ENCODE data around the gene STXBP3. TPM values are rescaled to one million over a fixed set of nuclear protein-coding genes. Genes with fewer than 3 reads are reported as not detected.

The STXBP3 gene
- polyA plus RNA-seq, 1 experiment, result 44.0 TPM

DNA sequence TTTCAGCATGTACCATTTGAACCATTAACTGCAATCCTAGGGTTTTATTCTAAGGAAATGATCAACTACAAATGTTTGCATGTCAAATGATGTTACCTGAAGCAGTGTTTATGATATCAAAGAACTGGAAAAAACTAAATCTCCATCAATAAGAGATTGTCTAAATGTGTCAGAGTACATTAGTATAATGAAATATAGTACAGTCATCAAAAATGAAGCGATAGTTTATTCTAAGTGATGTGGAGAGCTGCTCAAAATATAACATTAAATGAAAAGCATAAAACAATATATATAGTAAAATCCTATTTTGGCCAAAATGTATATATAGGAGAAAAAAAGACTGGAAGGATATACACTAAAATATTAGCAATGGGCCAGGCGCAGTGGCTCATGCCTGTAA lies 86.5 kb downstream of the STXBP3 start:
- Histone ChIP-seq H3K27ac (ENCODE audit: low read depth, low read length) (no peak overlapping the region), H3K4me3 (ENCODE audit: low read depth, low read length) (no peak overlapping the region), H3K9me3 (ENCODE audit: control insufficient read depth, insufficient read depth, low read length) (no peaks in the 10 kb centered on the region), H3K27me3 (ENCODE audit: control insufficient read depth, insufficient read depth, low read length) (no peaks in the 10 kb centered on the region)
- CTCF ChIA-PET, result no interaction called here
- no peak for DNase-seq (ENCODE audit: low read depth, low spot score)
- POLR2A ChIA-PET, result no interaction called here
- TF ChIP-seq, protein P1, sequence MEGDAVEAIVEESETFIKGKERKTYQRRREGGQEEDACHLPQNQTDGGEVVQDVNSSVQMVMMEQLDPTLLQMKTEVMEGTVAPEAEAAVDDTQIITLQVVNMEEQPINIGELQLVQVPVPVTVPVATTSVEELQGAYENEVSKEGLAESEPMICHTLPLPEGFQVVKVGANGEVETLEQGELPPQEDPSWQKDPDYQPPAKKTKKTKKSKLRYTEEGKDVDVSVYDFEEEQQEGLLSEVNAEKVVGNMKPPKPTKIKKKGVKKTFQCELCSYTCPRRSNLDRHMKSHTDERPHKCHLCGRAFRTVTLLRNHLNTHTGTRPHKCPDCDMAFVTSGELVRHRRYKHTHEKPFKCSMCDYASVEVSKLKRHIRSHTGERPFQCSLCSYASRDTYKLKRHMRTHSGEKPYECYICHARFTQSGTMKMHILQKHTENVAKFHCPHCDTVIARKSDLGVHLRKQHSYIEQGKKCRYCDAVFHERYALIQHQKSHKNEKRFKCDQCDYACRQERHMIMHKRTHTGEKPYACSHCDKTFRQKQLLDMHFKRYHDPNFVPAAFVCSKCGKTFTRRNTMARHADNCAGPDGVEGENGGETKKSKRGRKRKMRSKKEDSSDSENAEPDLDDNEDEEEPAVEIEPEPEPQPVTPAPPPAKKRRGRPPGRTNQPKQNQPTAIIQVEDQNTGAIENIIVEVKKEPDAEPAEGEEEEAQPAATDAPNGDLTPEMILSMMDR (IDR thresholded peaks at IDR 0.05; ENCODE audit: low read depth, low read length), result no peak

DNA sequence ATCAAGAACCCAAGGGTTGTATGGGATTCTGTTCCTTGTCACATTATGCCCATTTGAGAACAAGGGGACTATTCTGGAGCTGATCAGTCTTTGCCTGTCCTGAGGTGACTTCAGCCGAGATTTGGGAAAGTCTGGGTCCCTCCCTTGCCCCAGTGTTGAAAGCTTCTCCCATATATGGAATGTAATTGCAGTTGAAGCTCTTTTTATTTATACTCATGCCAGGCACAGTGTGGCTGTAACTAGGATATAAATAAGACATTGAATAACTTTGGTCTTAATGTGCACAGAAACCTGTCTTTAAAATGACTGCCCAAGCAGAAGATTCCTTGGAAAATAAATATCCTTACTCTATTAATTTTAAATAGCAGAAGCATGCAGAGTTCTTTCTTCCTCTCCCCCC lies 95.2 kb downstream of the STXBP3 start:
- DNase-seq (ENCODE audit: low read depth, low spot score), result no peak
- POLR2A ChIA-PET, result no interaction called here
- Histone ChIP-seq H3K4me3 (ENCODE audit: low read depth, low read length) (no peak overlapping the region), H3K27me3 (ENCODE audit: control insufficient read depth, insufficient read depth, low read length) (peaks cover 2% of the 10 kb centered on the region), H3K27ac (ENCODE audit: low read depth, low read length) (no peak overlapping the region), H3K9me3 (ENCODE audit: control insufficient read depth, insufficient read depth, low read length) (no peaks in the 10 kb centered on the region; the same call in 1 of the 2 replicates)
- CTCF ChIA-PET, result interaction anchor here (0.5 to 3.6 kb wide), 4 partner anchors 10 to 57 kb away, joined by 3 to 27 read pairs (median 4); no protein-coding TSS in a partner anchor
- TF ChIP-seq, protein P1 (IDR thresholded peaks at IDR 0.05; ENCODE audit: low read depth, low read length), result no peak

DNA sequence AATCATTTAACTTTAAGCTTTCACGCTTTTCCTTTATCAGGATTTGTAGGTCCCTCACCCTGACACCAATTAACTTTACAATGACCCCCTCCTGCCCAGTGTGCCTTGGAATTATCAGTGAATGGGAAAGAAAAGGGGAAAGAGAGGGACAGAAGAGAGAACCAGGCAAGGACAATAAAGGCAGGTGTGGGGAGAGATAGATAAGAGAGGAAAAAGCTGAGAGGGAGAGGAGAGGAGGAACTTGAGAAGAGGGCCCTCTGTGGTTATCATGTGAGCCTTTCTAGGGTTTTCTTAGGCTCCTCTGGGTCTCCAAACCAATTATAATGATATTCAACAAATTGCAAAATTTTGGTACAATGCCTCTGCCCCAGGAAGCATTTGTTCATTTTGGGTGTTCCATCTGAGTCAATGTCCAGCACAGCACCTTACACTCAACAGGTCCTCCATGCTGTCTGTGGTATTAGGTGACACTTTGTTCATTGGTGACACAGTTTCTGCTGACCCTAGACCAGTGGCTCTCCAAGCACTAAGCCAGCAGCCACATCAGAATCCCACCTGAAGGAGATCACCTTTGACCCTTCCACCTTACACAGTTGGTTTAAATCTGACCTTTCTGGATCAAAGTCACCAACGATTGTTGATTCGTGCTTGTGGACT lies 96.2 kb downstream of the STXBP3 start:
- no peaks in the 10 kb centered on the region; the same call in 1 of the 2 replicates for H3K9me3 ChIP-seq (ENCODE audit: control insufficient read depth, insufficient read depth, low read length)
- ChIA-PET CTCF (interaction anchor here (1.0 to 3.6 kb wide), 3 partner anchors 9 to 15 kb away, joined by 3 to 27 read pairs (median 5); no protein-coding TSS in a partner anchor), POLR2A (no interaction called here)
- no peak for DNase-seq (ENCODE audit: low read depth, low spot score)
- H3K27me3 ChIP-seq (ENCODE audit: control insufficient read depth, insufficient read depth, low read length), result peaks cover 2% of the 10 kb centered on the region
- TF ChIP-seq, protein P1 (IDR thresholded peaks at IDR 0.05; ENCODE audit: low read depth, low read length), result no peak
- no peak overlapping the region for H3K4me3 ChIP-seq (ENCODE audit: low read depth, low read length)
- H3K27ac ChIP-seq (ENCODE audit: low read depth, low read length), result no peak overlapping the region

DNA sequence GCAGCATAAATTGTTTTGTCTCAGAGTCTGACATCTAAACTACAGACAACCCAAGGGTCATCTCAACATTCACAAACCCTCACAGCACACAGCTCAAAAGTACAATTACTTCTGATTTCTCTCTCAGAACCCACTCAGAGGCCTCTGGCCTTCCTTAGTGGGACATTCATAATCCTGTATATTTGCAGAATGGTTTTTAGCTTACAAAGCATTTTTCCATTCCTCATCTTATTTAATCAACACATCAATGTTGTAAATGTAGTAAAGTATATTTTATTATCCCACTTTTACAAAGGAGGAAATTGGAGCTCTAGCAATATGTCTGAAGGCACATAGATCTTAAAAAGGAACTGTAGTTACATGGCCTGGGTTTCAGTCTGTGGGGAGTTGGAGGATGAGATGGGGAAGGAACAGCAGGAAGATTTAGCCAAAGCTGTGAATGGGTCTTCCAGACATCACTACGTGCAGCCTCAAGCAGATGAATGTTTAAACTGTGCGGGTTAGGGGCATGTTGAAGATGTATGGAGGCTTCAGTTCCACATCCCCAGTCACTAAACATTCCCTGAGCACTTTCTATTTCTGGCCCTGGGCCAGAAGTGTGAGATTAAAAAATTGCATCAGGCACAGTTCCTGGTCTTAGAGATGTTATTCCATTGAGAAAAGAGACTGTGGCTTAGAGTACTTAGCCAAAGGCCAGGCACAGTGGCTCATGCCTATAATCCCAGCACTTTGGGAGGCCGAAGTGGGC lies 97.1 kb downstream of the STXBP3 start:
- ChIA-PET POLR2A (no interaction called here), CTCF (interaction anchor here (1.0 to 2.0 kb wide), 2 partner anchors 8 to 15 kb away, joined by 3 to 5 read pairs; no protein-coding TSS in a partner anchor)
- Histone ChIP-seq H3K4me3 (ENCODE audit: low read depth, low read length) (no peak overlapping the region), H3K27me3 (ENCODE audit: control insufficient read depth, insufficient read depth, low read length) (peaks cover 2% of the 10 kb centered on the region), H3K27ac (ENCODE audit: low read depth, low read length) (no peak overlapping the region), H3K9me3 (ENCODE audit: control insufficient read depth, insufficient read depth, low read length) (no peaks in the 10 kb centered on the region; the same call in 1 of the 2 replicates)
- no peak for DNase-seq (ENCODE audit: low read depth, low spot score)
- TF ChIP-seq, protein P1 (IDR thresholded peaks at IDR 0.05; ENCODE audit: low read depth, low read length), result no peak

DNA sequence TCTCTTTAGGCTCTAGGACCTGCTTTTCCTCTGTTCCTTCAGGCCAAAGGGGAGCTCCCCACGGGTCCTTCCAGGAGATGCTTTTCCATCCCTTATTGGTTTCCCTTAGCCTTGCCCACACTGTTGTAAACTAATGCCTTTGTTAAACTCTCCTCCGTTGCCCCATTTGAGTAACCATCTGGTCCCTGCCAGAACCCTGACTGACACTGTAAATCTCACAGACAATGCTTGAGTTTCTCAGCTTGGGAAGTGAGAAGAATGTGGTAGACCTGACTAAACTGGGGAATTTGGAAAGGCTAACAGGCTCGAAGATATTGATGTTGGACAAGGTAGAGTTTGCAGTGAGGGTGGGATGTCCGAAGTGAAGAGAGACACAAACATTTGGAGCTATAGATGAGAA lies 99.0 kb downstream of the STXBP3 start:
- Histone ChIP-seq H3K27ac (ENCODE audit: low read depth, low read length) (no peak overlapping the region), H3K27me3 (ENCODE audit: control insufficient read depth, insufficient read depth, low read length) (peaks cover 2% of the 10 kb centered on the region)
- POLR2A ChIA-PET, result no interaction called here

More for the DNA sequence above, 99.0 kb downstream of the STXBP3 start:
- TF ChIP-seq, protein P1 (IDR thresholded peaks at IDR 0.05; ENCODE audit: low read depth, low read length), result no peak
- DNase-seq (ENCODE audit: low read depth, low spot score), result no peak
- no peak overlapping the region for H3K4me3 ChIP-seq (ENCODE audit: low read depth, low read length)
- CTCF ChIA-PET, result no interaction called here
- H3K9me3 ChIP-seq (ENCODE audit: control insufficient read depth, insufficient read depth, low read length), result no peaks in the 10 kb centered on the region
